ENCODE measurements around the gene RHCE.
"Not testable (repeated sequence)": the region's sequence is repeated elsewhere in the genome, so short reads cannot be mapped to it uniquely, and the experiment has no call there.

The RHCE gene

GRCh38 chr1:25420715-25421114 lies at the start of gene RHCE:
RHCE (minus strand) TSS chr1:25420825; CDS start chr1:25420786, 39 bp downstream.
- not testable (repeated sequence) for DNase-seq (ENCODE audit: low read depth in 2 of 2)

DNA sequence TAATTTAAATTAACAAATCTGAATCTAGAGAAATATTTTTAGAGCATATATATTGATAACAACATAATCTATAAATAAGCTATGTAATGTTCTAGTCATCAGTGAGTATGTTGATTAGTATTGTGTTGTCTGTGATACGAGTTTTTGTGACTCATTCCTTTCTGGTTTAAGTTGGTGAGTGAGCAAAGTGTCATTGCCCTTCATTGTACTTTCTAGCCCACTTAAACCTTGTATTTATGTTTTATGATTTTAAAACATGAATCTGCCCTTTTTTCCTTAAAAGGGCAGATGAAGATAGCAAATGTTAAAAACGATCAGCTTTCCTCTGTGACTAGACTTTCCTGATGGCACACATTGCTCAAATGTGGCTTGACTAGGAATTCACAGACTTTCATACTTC lies 48.6 kb upstream of the RHCE start:
- DNase-seq (ENCODE audit: low read depth in 2 of 2) = no peak

DNA sequence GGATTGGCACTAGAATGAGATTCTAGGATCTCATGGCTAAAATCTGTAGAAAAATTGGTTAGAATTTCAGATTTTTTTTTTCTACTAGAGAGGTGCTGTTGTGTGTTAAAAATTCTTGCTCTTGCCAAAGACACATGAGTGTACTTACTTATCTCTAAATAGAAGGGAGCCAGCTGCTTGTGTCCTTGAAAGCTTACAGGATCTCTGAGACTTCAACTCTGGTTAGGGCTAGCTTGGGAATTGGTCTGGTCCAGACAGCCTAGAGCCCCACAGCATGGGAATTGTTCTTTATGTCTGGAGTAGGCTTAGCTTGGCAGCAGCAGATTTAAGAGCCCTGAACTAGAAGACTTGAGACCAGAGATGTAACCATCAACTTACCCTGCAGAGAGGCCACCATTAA lies 47.4 kb upstream of the RHCE start:
- DNase-seq (ENCODE audit: low read depth in 2 of 2) = no peak

DNA sequence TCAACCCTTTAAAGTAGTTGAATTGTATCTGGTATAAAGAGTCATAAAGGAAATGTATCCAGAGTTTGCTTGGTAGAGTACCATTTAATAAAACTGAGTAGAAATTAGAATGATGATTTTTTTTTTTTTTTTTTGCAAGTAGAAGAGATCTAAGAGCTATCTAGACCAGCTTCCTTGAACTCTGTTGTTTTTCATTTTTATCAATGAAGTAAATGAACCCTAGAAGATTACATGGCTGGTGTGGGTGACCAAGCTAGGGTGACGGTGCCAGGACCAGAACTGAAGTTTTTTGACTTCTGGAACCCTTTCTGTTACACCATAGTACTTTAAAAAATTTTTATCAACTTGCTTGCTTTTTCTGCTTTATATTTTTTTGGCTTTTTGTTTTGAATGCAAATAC lies 47.0 kb upstream of the RHCE start:
- no peak for DNase-seq (ENCODE audit: low read depth in 2 of 2)

- no peak for DNase-seq (ENCODE audit: low read depth in 2 of 2)
Observed at GRCh38 chr1:25467193-25467592, 46.6 kb upstream of the RHCE start.

- no peak for DNase-seq (ENCODE audit: low read depth in 2 of 2)
Observed at GRCh38 chr1:25462732-25463131, 42.1 kb upstream of the RHCE start.

- no peak for DNase-seq (ENCODE audit: low read depth in 2 of 2)
Observed at GRCh38 chr1:25461849-25462248, 41.2 kb upstream of the RHCE start.

DNA sequence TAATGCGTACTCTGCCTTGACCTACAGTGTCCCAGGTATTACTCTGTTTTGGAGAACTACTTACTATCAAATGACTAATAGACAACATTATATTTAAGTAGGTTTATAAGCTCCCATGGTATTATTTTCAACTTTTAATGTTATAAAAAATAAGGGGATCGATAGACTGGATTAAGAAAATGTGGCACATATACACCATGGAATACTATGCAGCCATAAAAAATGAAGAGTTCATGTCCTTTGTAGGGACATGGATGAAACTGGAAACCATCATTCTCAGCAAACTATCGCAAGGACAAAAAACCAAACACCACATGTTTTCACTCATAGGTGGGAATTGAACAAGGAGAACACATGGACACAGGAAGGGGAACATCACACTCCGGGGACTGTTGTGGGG lies 40.2 kb upstream of the RHCE start:
- not testable (repeated sequence) for DNase-seq (ENCODE audit: low read depth in 2 of 2)

DNA sequence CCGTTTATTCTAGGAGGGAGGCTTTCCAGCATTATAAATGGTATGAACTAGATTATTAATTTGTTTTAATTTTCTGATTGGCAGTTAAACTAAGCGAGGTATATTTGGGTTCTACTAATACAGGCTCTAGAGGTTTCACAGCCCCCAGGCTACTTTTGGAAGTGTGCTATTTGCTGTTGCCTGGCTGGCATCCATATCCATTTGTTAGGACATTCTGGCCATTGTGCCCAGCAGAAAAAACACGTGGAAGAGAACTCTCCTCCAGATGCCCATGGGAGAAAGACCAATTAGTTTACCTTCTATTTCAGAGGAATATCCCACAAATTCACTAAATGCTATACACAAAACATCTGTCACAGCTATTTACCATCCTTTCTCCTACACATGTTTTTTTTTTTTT lies 39.4 kb upstream of the RHCE start:
- DNase-seq (ENCODE audit: low read depth in 2 of 2) = no peak

GRCh38 chr1:25458541-25459298 lies 38.1 kb upstream of the RHCE start:
- no peak for DNase-seq (ENCODE audit: low read depth in 2 of 2)

- DNase-seq (ENCODE audit: low read depth in 2 of 2) = no peak
Observed at GRCh38 chr1:25456502-25456901, 35.9 kb upstream of the RHCE start.

DNA sequence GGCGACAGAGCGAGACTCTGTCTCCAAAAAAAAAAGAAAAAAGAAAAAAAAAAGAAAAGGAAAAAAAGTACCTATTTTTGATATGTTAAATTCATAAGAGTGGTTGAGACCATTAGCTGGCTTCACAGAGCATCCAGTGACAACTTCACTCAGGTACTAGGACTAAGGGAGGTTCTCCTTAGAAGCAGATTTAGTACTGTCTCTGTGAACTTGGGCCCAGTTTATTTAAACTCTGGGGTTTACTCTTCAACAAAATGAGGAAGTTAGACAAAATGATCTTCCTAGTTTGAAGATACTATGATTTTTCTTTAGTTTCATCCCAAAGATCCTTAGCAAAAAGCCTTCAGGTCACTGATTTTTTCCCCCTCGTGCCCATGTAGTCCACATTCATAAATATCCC lies 31.3 kb upstream of the RHCE start:
- DNase-seq (ENCODE audit: low read depth in 2 of 2) = no peak

DNA sequence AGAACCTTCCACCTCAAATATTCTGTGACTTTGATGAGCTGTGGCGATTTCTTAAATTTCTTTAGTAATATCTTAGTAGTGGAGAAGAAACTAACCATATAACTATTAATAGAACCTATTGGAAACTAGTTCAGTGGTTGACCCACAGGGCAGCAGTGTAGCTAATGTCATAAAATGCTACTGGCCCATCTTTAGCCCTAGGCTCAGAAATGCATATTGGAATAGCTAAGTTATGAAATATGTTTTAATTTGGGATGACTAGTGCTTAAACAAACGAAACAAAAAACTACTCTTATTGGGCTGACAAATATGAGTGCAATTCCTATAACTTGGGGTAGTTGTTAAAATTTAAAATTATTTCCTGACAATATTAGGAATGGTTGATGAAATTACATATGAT lies 30.3 kb upstream of the RHCE start:
- no peak for DNase-seq (ENCODE audit: low read depth in 2 of 2)

GRCh38 chr1:25447547-25447946 lies 26.9 kb upstream of the RHCE start:
- no peak for DNase-seq (ENCODE audit: low read depth in 2 of 2)

DNA sequence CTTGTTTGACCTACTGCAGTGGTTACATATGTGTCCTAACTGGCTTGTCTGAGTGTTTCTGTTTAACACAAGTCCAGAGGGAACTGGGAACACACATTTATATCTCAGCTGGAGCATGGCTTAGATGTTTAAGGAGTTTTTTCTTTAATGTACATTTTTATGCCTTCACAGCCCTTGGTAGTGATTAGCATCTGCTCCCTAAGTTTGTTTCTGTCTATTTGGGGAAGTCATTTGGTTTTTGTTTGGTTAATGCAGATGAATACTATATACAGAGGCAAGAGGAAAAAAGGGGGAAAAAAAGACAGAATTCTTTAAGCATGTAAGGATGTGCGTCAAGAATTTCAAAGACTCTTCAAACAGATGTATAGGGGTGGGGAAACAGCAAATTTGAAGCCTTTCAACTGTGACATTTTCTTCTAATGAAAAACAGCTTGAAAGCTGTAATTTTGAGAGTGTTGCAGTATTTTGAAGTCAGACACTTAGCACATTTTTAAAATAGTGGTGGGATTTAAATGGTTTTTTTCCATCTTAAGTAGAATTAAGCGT lies 25.4 kb upstream of the RHCE start:
- DNase-seq (ENCODE audit: low read depth in 2 of 2) = no peak

DNA sequence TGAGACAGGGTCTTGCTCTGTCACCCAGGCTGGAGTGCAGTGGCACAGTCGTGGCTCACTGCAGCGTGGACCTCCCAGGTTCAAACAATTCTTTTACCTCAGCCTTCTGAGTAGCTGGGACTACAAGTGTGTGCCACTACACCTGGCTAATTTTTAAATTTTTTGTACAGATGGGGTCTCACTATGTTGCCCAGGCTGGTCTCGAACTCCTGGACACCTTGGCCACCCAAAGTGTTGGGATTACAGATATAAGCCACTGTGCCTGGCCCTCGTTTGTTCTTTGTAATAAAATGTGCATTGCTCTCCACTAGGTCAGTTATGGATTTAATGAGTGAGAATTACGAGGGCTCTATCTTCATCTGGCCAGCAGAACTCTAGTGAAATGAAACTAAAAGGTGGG lies 24.0 kb upstream of the RHCE start:
- DNase-seq (ENCODE audit: low read depth in 2 of 2) = not testable (repeated sequence)

DNA sequence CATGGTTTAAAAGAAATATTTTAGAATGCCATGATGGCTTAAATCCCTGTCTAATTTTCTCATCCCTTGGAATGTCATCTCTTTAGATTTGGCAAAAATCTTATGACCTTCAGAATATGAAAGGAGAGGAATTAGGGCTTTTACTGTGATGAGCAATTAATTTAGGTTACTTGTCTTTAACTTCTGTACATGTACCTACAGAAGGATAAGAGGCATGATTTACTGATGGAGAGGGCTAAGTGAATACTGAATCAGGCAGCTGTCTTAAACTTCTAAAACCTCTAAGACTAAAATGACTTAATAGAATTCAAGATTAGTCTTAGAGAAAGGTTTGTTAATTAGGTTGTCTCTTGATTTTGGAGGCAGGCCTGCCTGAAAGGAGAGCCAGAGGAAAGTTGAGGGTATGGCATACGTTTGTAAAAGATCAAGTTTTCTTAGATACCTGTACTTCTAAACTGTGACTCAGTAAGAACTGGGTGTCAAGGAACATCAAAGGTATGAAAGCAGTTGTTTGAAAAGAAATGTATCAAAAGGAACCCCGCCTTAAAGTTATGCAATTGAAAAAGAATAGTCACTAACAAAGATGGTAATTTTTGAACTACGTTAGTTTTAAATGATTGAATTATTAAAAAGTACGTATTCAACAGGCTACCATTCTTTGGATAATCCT lies 22.5 kb upstream of the RHCE start:
- DNase-seq (ENCODE audit: low read depth in 2 of 2) = no peak

- no peak for DNase-seq (ENCODE audit: low read depth in 2 of 2)
Observed at GRCh38 chr1:25442178-25442577, 21.6 kb upstream of the RHCE start.

DNA sequence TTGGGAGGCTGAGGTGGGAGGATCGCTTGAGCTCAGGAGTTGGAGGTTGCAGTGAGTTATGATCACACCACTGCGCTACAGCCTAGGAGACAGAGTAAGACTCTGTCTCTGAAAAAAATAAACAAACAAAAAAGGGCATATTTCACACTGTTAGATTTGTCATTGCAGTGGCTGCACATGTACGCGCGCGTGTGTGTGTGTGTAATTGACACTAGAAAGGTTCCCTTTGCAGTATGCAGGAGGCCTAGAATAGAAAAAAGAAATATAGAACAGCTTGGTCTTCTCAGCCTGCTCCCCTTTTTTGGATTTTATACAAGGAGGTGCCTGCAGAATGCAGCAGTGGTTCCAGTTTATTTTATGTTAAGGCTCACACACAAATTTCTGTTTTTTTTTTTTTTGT lies 18.7 kb upstream of the RHCE start:
- DNase-seq (ENCODE audit: low read depth in 2 of 2) = no peak

DNA sequence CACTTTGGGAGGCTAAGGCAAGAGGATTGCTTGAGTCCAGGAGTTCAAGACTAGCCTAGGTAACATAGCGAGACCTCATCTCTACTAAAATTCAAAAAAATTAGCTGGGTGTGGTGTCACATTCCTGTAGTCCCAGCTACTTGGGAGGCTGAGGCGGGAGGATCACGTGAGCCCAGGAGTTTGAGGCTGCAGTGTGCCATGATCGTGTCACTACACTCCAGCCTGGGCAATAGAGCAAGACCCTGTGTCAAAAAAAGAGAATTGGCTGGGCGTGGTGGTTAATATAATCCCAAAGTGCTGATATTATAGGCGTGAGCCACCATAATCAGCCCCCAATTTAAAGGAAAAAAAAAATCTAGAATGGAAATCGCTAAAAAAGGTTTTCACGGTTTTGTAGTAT lies 17.0 kb upstream of the RHCE start:
- DNase-seq (ENCODE audit: low read depth in 2 of 2) = no peak

GRCh38 chr1:25435397-25436108 lies 14.9 kb upstream of the RHCE start:
- no peak for DNase-seq (ENCODE audit: low read depth in 2 of 2)

DNA sequence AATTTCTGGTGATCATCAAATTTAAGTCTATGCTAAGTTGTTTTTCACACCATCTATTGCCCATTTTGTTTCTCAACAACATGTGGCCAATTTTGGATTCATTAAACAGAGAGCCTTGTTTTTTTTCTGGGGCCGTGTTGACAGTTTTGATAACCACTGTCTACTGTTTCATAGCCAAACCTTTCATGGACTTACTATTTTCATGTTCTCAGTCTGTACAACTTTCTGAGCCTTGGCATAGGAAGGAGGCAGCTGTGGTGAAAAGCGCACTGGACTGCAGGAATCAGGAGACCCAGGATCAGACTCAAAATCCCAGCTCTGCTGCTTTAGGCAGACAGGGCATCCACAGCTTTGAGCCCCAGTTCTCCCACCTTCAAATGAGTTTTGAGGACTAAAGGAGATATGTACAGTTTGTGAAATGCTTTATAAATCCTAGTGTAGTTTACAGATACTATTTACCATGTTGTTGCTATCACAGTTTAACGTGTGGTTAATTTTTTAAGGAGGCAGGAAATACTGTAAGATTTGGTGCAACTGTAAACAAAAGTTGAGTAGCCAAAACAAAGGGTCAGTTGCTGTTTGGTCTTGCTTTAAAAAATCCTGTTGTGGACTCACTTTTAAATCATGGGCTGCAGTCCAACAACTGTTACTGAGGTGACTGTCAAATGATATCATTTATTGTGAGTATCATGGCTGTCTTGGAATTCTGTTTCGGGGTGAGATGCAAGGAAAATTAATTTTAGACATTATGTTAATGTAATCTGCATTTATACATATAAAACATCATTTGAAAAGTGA lies 13.0 kb upstream of the RHCE start:
- no peak for DNase-seq (ENCODE audit: low read depth in 2 of 2)
